LNCAP (cell line): Measurements from ENCODE around the gene HNRNPA3.

Experiments used
- TF ChIP-seq, protein P1 (sequence below): fragments of 450-650 bp; IDR thresholded peaks from 2 replicates; pipeline ENCODE4 v1.5.1; 2017; ENCODE audit warnings: mild to moderate bottlenecking

Gene HNRNPA3

DNA sequence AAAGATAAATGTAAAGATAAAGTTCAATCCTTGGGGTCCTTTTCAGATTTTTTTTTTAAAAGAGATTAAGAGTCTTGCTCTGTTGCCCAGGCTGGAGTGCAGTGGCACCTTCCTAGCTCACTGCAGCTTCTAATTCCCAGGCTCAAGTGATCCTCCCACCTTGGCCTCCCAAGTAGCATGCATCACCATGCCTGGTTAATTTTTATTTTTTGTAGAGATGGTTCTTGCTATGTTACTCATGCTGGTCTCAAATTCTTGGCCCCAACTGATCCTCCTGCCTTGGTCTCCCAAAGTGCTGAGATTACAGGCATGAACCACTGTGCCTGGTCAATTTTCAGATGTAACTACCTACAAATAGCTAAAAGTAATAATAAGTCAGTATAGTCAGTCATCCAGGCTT, 30.9 kb downstream of the HNRNPA3 start:
- TF ChIP-seq, protein P1, sequence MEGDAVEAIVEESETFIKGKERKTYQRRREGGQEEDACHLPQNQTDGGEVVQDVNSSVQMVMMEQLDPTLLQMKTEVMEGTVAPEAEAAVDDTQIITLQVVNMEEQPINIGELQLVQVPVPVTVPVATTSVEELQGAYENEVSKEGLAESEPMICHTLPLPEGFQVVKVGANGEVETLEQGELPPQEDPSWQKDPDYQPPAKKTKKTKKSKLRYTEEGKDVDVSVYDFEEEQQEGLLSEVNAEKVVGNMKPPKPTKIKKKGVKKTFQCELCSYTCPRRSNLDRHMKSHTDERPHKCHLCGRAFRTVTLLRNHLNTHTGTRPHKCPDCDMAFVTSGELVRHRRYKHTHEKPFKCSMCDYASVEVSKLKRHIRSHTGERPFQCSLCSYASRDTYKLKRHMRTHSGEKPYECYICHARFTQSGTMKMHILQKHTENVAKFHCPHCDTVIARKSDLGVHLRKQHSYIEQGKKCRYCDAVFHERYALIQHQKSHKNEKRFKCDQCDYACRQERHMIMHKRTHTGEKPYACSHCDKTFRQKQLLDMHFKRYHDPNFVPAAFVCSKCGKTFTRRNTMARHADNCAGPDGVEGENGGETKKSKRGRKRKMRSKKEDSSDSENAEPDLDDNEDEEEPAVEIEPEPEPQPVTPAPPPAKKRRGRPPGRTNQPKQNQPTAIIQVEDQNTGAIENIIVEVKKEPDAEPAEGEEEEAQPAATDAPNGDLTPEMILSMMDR, result no peak

DNA sequence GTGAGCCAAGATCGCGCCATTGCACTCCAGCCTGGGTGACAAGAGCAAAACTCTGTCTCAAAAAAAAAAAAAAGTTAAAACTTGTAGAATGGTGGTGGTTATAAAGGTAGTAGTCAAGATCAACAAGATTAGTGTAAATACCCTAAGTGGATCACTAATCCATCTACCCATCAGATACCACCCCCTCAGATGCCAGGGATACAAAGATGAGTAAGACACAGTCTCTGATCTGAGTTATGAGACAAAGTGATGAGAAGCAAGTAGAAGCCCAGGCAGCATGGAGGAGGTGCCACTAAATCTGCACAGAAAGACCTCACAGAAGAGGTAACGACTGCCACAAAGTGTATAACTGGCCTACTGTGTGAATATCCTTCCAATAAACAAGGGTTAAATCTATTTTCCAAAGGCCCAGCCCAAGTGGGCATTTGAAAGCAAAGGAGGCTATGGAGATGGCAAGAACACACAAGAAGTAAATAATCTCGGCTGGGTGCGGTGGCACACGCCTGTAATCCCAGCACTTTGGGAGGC, 31.7 kb downstream of the HNRNPA3 start:
- TF ChIP-seq, protein P1, result no peak

DNA sequence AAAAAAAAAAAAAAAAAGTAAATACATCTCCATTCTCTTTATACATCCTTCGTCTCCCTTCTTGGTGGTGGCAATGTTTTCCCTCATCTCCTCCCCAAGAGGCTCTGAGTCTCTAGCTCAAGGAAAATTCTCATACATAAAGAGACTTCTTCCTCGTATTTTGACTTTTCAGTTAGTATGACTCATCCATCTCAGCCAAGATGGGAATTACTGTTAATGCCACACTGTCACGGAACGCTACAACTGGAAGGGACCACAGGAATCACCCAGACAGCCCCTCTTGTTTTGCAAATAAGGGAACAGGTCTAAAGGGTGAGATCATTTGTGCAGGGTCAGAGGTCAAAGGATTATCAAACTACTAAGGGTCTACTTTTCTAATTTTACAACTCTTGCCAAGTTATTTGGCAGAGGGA, 32.4 kb downstream of the HNRNPA3 start:
- TF ChIP-seq, protein P1, result no peak

DNA sequence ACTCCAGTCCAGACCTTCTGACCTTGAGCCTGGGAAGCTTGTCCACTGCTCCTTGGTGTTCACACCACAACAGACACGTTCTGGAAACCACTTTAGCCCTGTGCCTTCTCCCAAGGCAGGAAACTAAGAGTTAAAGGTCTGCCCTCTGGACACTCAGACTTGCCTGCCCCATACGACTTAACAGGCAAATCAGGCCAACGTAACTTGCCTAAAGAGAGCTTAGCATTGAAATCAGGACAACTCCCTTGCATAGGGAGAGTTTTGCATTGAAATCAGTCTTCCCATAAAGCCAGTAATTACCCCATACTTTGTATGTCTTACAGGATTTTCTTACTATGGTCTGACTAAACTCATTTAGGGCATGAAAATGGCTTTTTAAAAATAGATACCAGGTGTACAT, 33.4 kb downstream of the HNRNPA3 start:
- TF ChIP-seq, protein P1, result no peak

DNA sequence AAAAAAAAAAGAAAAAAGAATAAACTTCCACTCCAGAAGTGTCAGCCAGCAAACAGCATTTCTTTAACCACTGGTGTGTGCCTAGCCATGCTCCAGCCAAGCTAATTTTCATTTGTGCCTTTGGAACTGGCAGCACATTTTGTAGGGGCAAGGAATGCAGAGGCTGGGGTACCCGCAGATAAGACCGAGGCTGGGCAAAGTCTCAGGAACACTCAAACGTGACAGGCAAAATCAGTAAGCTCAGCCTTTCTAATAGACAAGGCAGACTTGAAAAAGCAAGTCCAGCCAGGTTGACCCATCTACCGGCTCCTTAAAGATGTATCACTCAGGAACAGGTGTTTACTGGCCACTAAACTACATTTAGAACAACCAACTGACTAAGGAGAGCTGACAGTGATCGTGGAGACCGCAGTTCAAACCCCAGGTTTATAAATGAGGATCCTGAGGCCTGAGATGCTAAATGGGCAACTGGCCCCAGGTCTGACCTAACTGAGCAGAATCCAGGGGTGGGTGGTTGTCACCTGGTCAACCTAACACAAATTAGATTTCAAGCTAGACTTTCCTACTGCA, 35.2 kb downstream of the HNRNPA3 start:
- TF ChIP-seq, protein P1, result no peak

DNA sequence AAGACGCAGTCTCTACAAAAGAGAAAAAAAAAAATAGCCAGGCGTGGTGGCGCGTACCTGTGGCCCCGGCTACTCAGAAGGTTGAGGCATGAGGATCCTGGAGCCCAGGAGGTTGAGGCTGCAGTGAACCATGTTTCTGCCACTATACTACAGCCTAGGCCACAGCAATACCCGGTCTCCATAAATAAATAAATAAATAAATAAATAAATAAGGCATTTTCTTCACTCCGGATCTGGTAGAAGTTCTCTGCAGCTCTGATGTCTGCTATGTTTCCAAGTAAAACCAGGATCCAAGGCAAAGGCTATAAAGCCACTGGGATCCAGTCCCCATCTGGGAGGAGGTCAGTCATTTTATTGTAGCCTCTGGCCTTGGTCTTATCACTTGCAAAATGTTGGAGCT, 36.4 kb downstream of the HNRNPA3 start:
- TF ChIP-seq, protein P1, result no peak

DNA sequence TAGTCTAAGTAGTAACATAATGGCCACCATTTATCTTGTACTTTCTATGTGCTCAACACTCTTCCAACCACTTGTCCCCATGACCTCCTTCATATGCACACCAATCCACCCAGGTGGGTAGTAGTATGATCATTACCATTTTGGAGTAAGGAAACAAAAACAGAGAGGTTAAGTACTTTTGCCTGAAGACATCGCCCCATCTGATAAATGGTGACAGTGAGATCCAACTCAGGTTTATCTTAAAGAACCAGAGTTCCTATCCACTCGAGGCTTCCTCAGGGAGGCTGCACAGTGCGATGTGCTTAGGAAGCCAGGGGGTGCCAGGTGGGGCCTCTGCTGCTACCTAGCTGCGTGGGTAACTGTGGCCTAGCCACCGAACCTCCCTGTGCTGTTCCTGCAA, 37.9 kb downstream of the HNRNPA3 start:
- TF ChIP-seq, protein P1, result no peak

DNA sequence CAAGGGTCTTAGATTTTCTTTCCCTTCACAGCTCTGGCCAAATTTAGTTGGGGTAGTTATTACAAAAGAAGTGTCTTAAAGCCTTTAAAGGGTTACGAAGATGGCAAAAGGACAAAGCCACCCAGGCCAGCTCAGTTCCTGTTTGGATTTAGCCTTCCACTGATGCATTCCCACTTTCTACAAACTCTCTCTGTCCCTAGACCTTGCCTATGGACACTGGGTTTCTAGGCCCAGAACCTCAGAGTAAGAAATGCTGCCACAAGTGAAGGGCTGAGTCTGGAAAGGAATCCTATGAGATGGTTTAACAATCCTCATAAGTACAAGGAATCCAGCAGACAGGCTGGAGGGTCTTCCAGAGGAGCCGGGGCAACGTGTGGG, 38.6 kb downstream of the HNRNPA3 start:
- TF ChIP-seq, protein P1, result no peak
